HCT116 (cell line): ENCODE data around the gene CCDC63. TPM values are rescaled to one million over a fixed set of nuclear protein-coding genes. Genes with fewer than 3 reads are reported as not detected.

Experiments used
- ATAC-seq: fragments of 200-7000 bp; cut with Tn5 transposase; 2 replicates; pipeline ENCODE4 v1.9.1; 2020; ENCODE audit warnings: mild to moderate bottlenecking, moderate library complexity
- BruUV-seq: library from RNA; stranded (reverse); fragments of 400-500 nt; replicated peaks from 2 replicates; lab custom pipeline; 2021; lab: Mats Ljungman, UMichigan
- CTCF ChIA-PET: fragments of 300-600 bp; sonication (Branson Sonifier 250); formaldehyde crosslinking; loops from one replicate; lab custom pipeline; 2021; ENCODE audit warnings: antibody characterized with exemption; lab: Charles Lee
- POLR2A ChIA-PET: fragments of 300-600, 350-600 bp; sonication (Branson Sonifier 250); formaldehyde crosslinking; loops from one replicate; lab custom pipeline; 2021; ENCODE audit warnings: antibody characterized with exemption; lab: Charles Lee
- RAD21 ChIA-PET, 2 experiments: fragments of 300-600 bp; sonication (Branson Sonifier 250); formaldehyde crosslinking; loops; one replicate each; lab custom pipeline; 2023; ENCODE audit warnings: low total read pairs in 2 of 2; ENCODE audit not compliant: uncharacterized antibody in 2 of 2, unreplicated experiment in 2 of 2, low non-redundant PET in 1 of 2; lab: Charles Lee
- DNase-seq: peaks from one replicate; pipeline ENCODE4 v3.0.0-alpha.2; 2010; ENCODE audit warnings: low read depth, low spot score
- H2AFZ ChIP-seq: fragments of 200-600 bp; shearing (Covaris generic), sonication (generic); 2 replicates; pipeline ENCODE4 v1.6.1; 2017; ENCODE audit warnings: low read depth, mixed run types, mixed read lengths, antibody characterized with exemption, low read length; ENCODE audit not compliant: poor library complexity, severe bottlenecking
- H3K27ac ChIP-seq: 2 replicates; pipeline ENCODE4 v1.5.1; 2012; ENCODE audit warnings: low read depth, low read length
- H3K27me3 ChIP-seq: fragments of 200-600 bp; sonication (generic); 2 replicates; pipeline ENCODE4 v1.6.1; 2016; ENCODE audit warnings: mixed run types, low read length, mixed read lengths; ENCODE audit not compliant: insufficient read depth
- H3K36me3 ChIP-seq, 2 experiments: fragments of 200-500 bp in 1 of 2; fragments of 200-600 bp in 1 of 2; sonication (Bioruptor generic) in 1 of 2; sonication (generic) in 1 of 2; 2 replicates each; pipeline versions ENCODE4 v1.5.1 to v1.6.1; 2014 to 2016; ENCODE audit warnings: low read length in 2 of 2, inconsistent platforms in 1 of 2, mixed read lengths in 1 of 2, mixed run types in 1 of 2; ENCODE audit not compliant: insufficient read depth in 2 of 2, control insufficient read depth in 1 of 2
- H3K4me1 ChIP-seq, 2 experiments: fragments of 200-600 bp in 1 of 2; sonication (generic) in 1 of 2; 2 replicates each; pipeline versions ENCODE4 v1.5.1 to v1.6.1; 2012 to 2017; ENCODE audit warnings: low read length in 2 of 2, inconsistent platforms in 1 of 2, mild to moderate bottlenecking in 1 of 2, mixed read lengths in 1 of 2, mixed run types in 1 of 2, moderate library complexity in 1 of 2; ENCODE audit not compliant: insufficient read depth in 2 of 2, control insufficient read depth in 1 of 2
- H3K4me2 ChIP-seq: fragments of 200-600 bp; sonication (generic); 2 replicates; pipeline ENCODE4 v1.6.1; 2017; ENCODE audit warnings: mixed run types, low read length, mixed read lengths
- H3K4me3 ChIP-seq, 2 experiments: fragments of 200-600 bp in 1 of 2; sonication (generic) in 1 of 2; replicated peaks in 1 of 2; 2 replicates each; pipeline ENCODE4 v1.5.1; 2011 to 2016; ENCODE audit warnings: low read length in 2 of 2, control low read depth in 1 of 2, low read depth in 1 of 2, mild to moderate bottlenecking in 1 of 2, mixed read lengths in 1 of 2, mixed run types in 1 of 2
- H3K79me2 ChIP-seq: fragments of 200-600 bp; sonication (generic); 2 replicates; pipeline ENCODE4 v1.6.1; 2017; ENCODE audit warnings: mild to moderate bottlenecking, mixed run types, low read length, moderate library complexity, mixed read lengths; ENCODE audit not compliant: insufficient read depth
- H3K9ac ChIP-seq: fragments of 200-600 bp; sonication (generic); 2 replicates; pipeline ENCODE4 v1.6.1; 2016; ENCODE audit warnings: low read length, mixed read lengths
- H3K9me2 ChIP-seq: fragments of 200-600 bp; sonication (generic), shearing (Covaris generic); 2 replicates; pipeline ENCODE4 v1.6.1; 2017; ENCODE audit warnings: mixed run types, mild to moderate bottlenecking, moderate library complexity; ENCODE audit not compliant: insufficient read depth
- H3K9me3 ChIP-seq, 2 experiments: fragments of 200-500 bp in 1 of 2; fragments of 200-600 bp in 1 of 2; sonication (Bioruptor generic) in 1 of 2; sonication (generic) in 1 of 2; 2 replicates each; pipeline ENCODE4 v1.6.1; 2014 to 2017; ENCODE audit warnings: low read length in 2 of 2, mixed read lengths in 2 of 2, inconsistent platforms in 1 of 2, low read depth in 1 of 2, mild to moderate bottlenecking in 1 of 2, mixed run types in 1 of 2, moderate library complexity in 1 of 2; ENCODE audit not compliant: control insufficient read depth in 1 of 2, insufficient read depth in 1 of 2
- H4K20me1 ChIP-seq: fragments of 200-600 bp; sonication (generic), shearing (Covaris generic); 2 replicates; pipeline ENCODE4 v1.6.1; 2017; ENCODE audit warnings: mixed run types, mild to moderate bottlenecking, moderate library complexity; ENCODE audit not compliant: insufficient read depth
- CBX3 ChIP-seq: IDR thresholded peaks from 2 replicates; pipeline ENCODE4 v1.6.1; 2012; ENCODE audit warnings: low read depth
- CEBPB ChIP-seq: IDR thresholded peaks from 2 replicates; pipeline ENCODE4 v1.6.1; 2012; ENCODE audit warnings: low read depth
- ELF1 ChIP-seq: IDR thresholded peaks from 2 replicates; pipeline ENCODE4 v1.6.1; 2012; ENCODE audit warnings: low read depth, borderline replicate concordance
- EZH2 ChIP-seq: fragments of 200-600 bp; sonication (generic); IDR thresholded peaks from 2 replicates; pipeline ENCODE4 v1.6.1; 2017; ENCODE audit warnings: antibody characterized with exemption, mixed run types
- EZH2phosphoT487 ChIP-seq: fragments of 200-600 bp; IDR thresholded peaks from 2 replicates; pipeline ENCODE4 v1.6.1; 2018; ENCODE audit warnings: antibody characterized with exemption, borderline replicate concordance
- FOSL1 ChIP-seq: IDR thresholded peaks from 2 replicates; pipeline ENCODE4 v1.6.1; 2012; ENCODE audit warnings: low read depth
- JUND ChIP-seq: IDR thresholded peaks from 2 replicates; pipeline ENCODE4 v1.6.1; 2012
- POLR2A ChIP-seq: IDR thresholded peaks from 2 replicates; pipeline ENCODE4 v1.7.0; 2011; ENCODE audit warnings: borderline replicate concordance; ENCODE audit not compliant: insufficient read depth, insufficient read length; ENCODE audit errors: extremely low read depth
- POLR2AphosphoS5 ChIP-seq: IDR thresholded peaks from 2 replicates; pipeline ENCODE4 v1.6.1; 2011; ENCODE audit warnings: mild to moderate bottlenecking, low read depth, low read length, moderate library complexity
- SIN3A ChIP-seq: IDR thresholded peaks from 2 replicates; pipeline ENCODE4 v1.6.1; 2012; ENCODE audit warnings: low read depth
- SP1 ChIP-seq: IDR thresholded peaks from 2 replicates; pipeline ENCODE4 v1.6.1; 2012; ENCODE audit warnings: low read depth
- SRF ChIP-seq: IDR thresholded peaks from 2 replicates; pipeline ENCODE4 v1.6.1; 2012; ENCODE audit warnings: low read depth
- TCF7L2 ChIP-seq: IDR thresholded peaks from 2 replicates; pipeline ENCODE4 v1.7.0; 2011; ENCODE audit warnings: borderline replicate concordance, inconsistent platforms; ENCODE audit not compliant: insufficient read depth, insufficient read length; ENCODE audit errors: extremely low read depth
- YY1 ChIP-seq: IDR thresholded peaks from 2 replicates; pipeline ENCODE4 v1.6.1; 2011; ENCODE audit warnings: low read length, low read depth, moderate library complexity, mild to moderate bottlenecking; ENCODE audit not compliant: insufficient replicate concordance; ENCODE audit errors: extremely low read depth
- ZBTB33 ChIP-seq: IDR thresholded peaks from 2 replicates; pipeline ENCODE4 v1.6.1; 2011; ENCODE audit warnings: mild to moderate bottlenecking, low read length, moderate library complexity; ENCODE audit not compliant: insufficient replicate concordance; ENCODE audit errors: extremely low read depth
- ZFX ChIP-seq: fragments of 450-650 bp; IDR thresholded peaks from 2 replicates; pipeline ENCODE4 v1.6.1; 2017
- ZNF274 ChIP-seq: fragments of 200-500 bp; sonication (Bioruptor generic); IDR thresholded peaks from 2 replicates; pipeline ENCODE4 v1.6.1; 2014; ENCODE audit warnings: mild to moderate bottlenecking, low read depth, low read length, inconsistent platforms
- intact Hi-C: fragments of 100-400 bp; cut with micrococcal nuclease; formaldehyde crosslinking; loops from 2 replicates; pipeline ENCODE4 v1.10.0; 2022
- total RNA-seq: library from RNA; stranded (reverse); gene quantifications from one replicate; pipeline ENCODE4 v1.2.1, GENCODE V29; 2021; ENCODE audit not compliant: unreplicated experiment
- TF ChIP-seq, protein P1 (sequence below): IDR thresholded peaks from 2 replicates; pipeline ENCODE4 v1.6.1; 2012
- TF ChIP-seq, protein P2 (sequence below): IDR thresholded peaks from 2 replicates; pipeline ENCODE4 v1.6.1; 2012
- TF ChIP-seq, protein P3 (sequence below), 3 experiments: fragments of 200-600 bp in 1 of 3; sonication (generic) in 1 of 3; IDR thresholded peaks in 2 of 3; conservative IDR thresholded peaks in 1 of 3; 2 replicates each; pipeline ENCODE4 v1.5.1; 2012 to 2017; ENCODE audit warnings: low read depth in 2 of 3, low read length in 2 of 3, antibody characterized with exemption in 1 of 3, borderline replicate concordance in 1 of 3, control low read depth in 1 of 3, mild to moderate bottlenecking in 1 of 3, mixed read lengths in 1 of 3, mixed run types in 1 of 3, moderate library complexity in 1 of 3; ENCODE audit not compliant: insufficient read depth in 1 of 3

CCDC63 gene
- total RNA-seq, 1 experiment from 2014 or later, result 0.47 TPM

GRCh38 chr12:110940296-110940695, 93.5 kb downstream of the CCDC63 start:
- CTCF ChIA-PET, result no interaction called here

More at GRCh38 chr12:110940296-110940695, 93.5 kb downstream of the CCDC63 start:
- no peaks in the 10 kb centered on the region; a peak in 1 of 4 replicates for H3K9me3 ChIP-seq
- H3K79me2 ChIP-seq, result no peaks in the 10 kb centered on the region
- H2AFZ ChIP-seq, result no peak overlapping the region
- H4K20me1 ChIP-seq, result no peaks in the 10 kb centered on the region
- BruUV-seq, result no TSS peak
- no peak overlapping the region for H3K9ac ChIP-seq
- no peaks in the 10 kb centered on the region for H3K9me2 ChIP-seq
- ChIA-PET RAD21 (no interaction called here), POLR2A (no interaction called here)
- H3K36me3 ChIP-seq, result no peaks in the 10 kb centered on the region
- TF ChIP-seq CEBPB (no peak), JUND (no peak), FOSL1 (no peak), ELF1 (no peak), EZH2phosphoT487 (no peak), ZBTB33 (no peak), TCF7L2 (no peak), SRF (no peak), YY1 (no peak), CBX3 (no peak), ZFX (no peak), SIN3A (no peak), POLR2A (no peak), POLR2AphosphoS5 (no peak), ZNF274 (no peak), EZH2 (no peak), SP1 (no peak)
- TF ChIP-seq, protein P1, sequence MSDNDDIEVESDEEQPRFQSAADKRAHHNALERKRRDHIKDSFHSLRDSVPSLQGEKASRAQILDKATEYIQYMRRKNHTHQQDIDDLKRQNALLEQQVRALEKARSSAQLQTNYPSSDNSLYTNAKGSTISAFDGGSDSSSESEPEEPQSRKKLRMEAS, result no peak
- TF ChIP-seq, protein P2, sequence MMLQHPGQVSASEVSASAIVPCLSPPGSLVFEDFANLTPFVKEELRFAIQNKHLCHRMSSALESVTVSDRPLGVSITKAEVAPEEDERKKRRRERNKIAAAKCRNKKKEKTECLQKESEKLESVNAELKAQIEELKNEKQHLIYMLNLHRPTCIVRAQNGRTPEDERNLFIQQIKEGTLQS, result no peak
- TF ChIP-seq, protein P3, sequence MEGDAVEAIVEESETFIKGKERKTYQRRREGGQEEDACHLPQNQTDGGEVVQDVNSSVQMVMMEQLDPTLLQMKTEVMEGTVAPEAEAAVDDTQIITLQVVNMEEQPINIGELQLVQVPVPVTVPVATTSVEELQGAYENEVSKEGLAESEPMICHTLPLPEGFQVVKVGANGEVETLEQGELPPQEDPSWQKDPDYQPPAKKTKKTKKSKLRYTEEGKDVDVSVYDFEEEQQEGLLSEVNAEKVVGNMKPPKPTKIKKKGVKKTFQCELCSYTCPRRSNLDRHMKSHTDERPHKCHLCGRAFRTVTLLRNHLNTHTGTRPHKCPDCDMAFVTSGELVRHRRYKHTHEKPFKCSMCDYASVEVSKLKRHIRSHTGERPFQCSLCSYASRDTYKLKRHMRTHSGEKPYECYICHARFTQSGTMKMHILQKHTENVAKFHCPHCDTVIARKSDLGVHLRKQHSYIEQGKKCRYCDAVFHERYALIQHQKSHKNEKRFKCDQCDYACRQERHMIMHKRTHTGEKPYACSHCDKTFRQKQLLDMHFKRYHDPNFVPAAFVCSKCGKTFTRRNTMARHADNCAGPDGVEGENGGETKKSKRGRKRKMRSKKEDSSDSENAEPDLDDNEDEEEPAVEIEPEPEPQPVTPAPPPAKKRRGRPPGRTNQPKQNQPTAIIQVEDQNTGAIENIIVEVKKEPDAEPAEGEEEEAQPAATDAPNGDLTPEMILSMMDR (IDR thresholded peaks at IDR 0.05 in 2 of 3, conservative IDR thresholded peaks at IDR 0.05 in 1 of 3; ENCODE audit: borderline replicate concordance in 1 of 3, insufficient read depth in 1 of 3, low read depth in 2 of 3, low read length in 2 of 3), result no peak
- intact Hi-C loops, result no loop called here
- peaks cover 14 to 23% of the 10 kb centered on the region in 2 experiments for H3K4me1 ChIP-seq
- H3K4me3 ChIP-seq, result no peak overlapping the region
- ATAC-seq (no peak), DNase-seq (no peak)
- H3K27me3 ChIP-seq, result no peaks in the 10 kb centered on the region
- no peak overlapping the region for H3K4me2 ChIP-seq
- H3K27ac ChIP-seq, result no peak overlapping the region
